DMS114 treated with DMSO at 0.1 percent for 48 hours (cell line): ENCODE data around the gene MAX.

Experiments
- DNase-seq: peaks from one replicate; lab custom pipeline; 2025; ENCODE audit not compliant: unreplicated experiment; lab: John Stamatoyannopoulos, UW

MAX gene, protein sequence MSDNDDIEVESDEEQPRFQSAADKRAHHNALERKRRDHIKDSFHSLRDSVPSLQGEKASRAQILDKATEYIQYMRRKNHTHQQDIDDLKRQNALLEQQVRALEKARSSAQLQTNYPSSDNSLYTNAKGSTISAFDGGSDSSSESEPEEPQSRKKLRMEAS

DNA sequence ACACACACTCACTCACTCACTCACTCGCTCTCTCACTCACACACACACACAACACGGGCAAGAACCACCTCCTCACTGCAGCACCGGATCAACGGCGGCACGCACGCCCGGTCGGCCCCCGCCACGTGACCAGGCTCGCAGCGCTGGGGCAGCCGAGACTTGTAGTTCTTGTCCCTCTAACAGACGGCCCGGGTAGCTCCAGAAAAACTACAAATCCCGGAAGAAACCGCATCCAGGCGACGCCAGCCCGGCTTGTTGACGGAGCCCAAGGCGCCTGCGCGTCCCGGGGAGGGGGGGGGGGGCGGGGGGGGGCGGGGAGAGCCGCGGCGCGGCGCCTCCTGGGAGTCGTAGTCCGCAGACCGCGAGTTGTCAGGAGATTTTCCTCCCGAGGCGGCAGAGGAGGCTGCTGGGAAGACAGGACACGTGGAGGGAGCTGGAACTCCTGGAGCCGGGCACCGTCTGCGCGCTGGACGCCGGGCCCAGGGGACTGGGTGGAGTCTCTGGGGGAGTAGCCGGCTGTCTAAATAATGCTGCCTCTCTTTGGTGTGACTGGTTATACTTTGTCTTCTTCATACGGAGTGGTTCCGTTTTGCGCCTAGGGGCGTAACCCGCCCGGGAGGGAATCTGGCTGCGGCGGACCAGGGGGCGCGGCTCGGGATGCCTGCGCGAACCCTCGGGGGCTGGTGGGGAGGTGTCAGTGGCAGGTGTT lies at the start of gene MAX:
Gene MAX, minus strand, starts transcription at position 77 of the 709 bp plus-strand sequence. CDS start 178 bp downstream, outside the sequence.
- DNase-seq: peak; percentile 98

GRCh38 chr14:65151609-65151956 lies 49.3 kb upstream of the MAX start:
- no peak for DNase-seq

DNA sequence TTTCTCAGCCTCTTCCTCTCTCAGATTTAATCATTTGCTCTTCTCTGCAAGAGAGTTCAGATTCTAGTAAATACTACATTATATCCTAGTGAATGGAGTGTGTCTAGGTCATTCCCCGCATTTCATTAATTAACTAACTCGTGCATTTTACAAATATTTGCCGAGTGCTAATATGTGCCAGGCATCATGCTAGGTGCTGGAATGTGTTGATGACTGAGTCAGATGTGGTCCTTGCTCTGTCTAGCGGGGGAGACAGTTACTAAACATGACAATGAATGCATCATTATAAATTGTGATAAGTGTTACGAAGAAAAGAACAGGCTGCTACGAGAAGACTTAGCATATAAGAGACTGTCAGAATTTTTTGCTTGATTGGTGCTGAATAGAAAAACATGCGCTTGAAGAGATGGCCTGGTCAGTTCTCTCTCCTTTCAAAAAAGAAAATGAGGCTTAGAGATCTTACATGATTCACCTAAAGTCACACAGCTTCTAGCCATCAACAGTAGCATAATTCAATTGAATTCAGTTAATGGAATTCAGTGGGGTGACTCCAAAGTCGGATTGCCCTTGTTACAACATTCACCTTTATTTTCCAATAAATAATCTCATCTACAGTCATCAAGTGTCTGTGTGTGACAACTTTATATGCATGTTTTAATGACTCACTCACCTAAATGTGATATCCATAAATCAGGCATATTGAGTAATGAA lies 48.7 kb upstream of the MAX start:
- DNase-seq: no peak

- no peak for DNase-seq
These were observed 46.8 kb upstream of the MAX start for GRCh38 chr14:65149116-65149515.

DNA sequence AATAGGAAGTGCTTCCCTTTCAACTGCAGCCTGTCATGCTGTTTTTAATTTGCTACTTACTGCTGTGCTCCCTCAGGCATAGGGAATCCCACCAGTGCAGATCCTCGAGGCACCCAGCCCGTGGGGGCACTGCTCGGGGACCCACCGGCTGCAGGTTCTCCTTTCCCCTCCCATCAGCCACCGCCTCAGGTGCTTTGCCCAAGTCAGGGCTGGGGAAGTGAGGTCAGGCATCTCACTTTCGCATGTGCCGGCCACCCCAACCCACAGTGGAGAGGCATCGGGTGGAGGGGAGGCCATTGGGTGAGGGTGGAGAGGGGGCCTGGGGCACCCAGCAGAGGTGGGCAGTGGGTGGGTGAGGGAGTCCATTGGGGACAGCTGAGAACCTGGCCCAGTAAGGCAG lies 41.9 kb upstream of the MAX start:
- DNase-seq: no peak

- no peak for DNase-seq
These were observed 40.8 kb upstream of the MAX start for GRCh38 chr14:65142914-65143625.

DNA sequence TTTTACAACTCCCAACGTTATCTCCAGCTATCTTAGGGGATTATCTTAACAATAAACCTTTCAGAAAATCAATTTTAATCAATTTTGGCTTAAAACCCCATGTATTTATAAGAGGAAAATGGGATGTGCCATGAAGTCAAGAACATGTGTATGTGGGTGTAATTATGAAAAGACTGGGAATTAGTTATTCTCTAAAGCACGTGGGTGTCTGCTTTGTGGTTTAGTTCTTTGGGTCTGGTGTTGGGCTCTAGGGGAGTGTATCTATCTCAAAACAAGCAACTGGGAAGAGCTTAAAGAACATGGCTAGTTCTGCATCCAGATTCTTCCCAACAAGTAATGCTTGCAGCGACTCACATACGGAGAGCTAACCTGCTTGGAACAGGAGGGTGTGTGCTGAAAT lies 40.1 kb upstream of the MAX start:
- DNase-seq: no peak

DNA sequence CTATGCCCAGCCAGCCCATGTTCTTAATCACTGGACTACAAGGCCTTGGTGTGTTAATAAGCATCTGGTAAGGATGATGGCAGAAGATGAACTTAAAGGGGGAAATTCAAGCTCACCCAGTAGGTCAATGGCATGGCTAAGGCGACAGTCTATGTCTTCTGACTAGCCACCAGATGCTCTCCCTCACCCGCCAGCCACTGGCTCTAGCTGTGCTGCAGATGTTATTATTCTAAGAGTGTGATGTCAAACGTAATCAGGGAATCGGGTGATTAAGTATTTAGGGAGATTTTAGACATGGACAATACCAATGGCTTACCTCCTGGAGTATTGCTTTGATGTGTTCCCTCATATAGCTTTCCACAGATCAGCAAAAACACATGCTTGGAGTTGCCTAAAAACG lies 39.2 kb upstream of the MAX start:
- no peak for DNase-seq

- DNase-seq: no peak
These were observed 35.5 kb upstream of the MAX start for GRCh38 chr14:65137648-65138307.

- DNase-seq: no peak
These were observed 32.6 kb upstream of the MAX start for GRCh38 chr14:65134651-65135579.

GRCh38 chr14:65132855-65133254 lies 30.5 kb upstream of the MAX start:
- no peak for DNase-seq

DNA sequence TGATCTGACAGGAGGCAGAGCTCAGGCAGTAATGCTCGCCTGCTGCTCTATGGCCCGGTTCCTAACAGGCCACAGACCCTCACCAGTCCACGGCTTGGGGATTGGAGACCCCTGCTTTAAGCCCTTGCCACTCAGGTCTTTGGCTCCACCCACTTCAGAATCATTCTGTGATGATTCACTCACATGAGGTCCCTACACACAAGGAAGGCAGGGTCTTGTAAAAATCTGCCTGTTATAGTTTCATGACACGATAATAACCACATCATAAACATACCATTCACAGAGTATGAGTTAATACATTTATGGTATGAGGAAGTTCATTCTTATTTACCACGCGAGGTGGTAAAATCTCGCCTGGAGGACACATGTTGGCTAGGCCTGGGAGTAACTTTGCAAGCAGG lies 29.0 kb upstream of the MAX start:
- DNase-seq: no peak

GRCh38 chr14:65128096-65128495 lies 25.8 kb upstream of the MAX start:
- DNase-seq: no peak

- no peak for DNase-seq
These were observed 15.7 kb upstream of the MAX start for GRCh38 chr14:65117769-65118745.

DNA sequence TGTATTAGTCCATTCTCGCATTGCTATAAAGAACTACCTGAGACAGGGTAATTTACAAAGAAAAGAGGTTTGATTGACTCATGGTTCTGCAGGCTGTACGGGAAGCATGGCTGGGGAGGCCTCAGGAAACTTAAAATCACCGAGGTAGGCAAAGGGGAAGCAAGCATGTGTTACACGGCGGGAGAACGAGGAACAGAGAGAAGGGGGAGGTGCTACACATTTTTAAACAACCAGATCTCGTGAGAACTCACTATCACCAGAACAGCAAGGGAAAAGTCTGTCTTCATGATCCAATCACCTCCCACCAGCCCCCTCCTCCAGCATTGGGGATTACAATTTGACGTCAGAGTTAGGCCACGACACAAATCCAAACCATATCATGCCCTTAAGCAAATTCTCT lies 13.3 kb upstream of the MAX start:
- DNase-seq: no peak

DNA sequence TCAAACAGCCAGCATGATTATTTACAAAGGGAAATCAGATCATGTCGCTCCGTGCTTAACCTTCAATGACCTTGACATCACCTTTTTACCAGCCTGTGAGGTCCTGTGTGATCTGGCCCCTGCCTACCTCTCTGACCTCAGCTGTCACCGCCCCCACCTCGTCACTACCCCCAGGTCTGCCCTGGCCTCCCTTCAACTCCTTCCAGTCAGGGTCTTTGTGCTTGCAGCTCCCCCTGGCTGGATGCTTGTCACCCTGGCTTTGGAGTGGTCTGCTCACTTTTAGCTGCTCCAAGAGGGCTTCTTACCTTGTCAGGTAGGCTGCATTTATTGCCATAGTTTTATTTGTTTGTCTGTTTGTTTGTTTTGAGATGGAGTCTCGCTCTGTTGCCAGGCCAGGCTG lies 8.2 kb upstream of the MAX start:
- DNase-seq: no peak

DNA sequence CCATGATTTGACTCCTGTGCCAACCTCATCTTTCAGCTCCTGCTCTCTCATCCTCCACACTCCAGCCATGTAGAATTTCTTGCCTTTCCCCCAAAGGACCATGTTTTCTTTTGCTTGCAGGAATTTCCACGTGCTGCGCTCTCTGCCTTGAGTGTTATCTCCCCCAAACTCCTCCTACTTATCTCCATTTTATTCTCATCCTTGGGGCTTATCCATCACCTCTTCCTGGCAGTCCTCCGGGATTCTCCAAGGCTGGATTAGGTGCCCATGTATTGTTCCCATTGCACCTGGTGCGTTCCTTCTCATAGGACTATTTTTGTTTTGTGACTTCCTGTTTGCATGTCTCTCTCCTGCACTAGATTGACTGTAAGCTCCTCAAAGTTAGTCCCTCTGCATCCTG lies 7.0 kb upstream of the MAX start:
- no peak for DNase-seq

- DNase-seq: no peak
These were observed 4.9 kb upstream of the MAX start for GRCh38 chr14:65107200-65107599.

DNA sequence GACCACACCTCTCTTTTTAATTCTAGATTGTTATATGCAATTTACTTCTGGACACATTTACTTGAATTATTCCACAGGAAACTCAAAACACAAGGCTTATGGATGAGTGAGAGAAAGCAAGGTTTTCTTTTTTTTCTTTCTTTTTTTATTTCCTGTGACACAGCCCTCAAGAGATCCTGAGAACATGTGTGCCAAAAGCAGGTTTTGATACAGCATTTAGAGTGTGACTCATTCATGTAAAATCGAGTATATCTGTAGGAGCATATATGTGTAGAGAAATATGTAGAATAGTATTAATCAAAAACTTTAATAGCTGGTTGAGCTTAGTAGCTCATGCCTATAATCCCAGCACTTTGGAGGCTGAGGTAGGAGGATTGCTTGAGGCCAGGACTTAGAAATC lies 4.4 kb upstream of the MAX start:
- no peak for DNase-seq
